ENCODE results near the gene CS.
"Not testable (repeated sequence)": the region's sequence is repeated elsewhere in the genome, so short reads cannot be mapped to it uniquely, and the experiment has no call there.

Gene CS

DNA sequence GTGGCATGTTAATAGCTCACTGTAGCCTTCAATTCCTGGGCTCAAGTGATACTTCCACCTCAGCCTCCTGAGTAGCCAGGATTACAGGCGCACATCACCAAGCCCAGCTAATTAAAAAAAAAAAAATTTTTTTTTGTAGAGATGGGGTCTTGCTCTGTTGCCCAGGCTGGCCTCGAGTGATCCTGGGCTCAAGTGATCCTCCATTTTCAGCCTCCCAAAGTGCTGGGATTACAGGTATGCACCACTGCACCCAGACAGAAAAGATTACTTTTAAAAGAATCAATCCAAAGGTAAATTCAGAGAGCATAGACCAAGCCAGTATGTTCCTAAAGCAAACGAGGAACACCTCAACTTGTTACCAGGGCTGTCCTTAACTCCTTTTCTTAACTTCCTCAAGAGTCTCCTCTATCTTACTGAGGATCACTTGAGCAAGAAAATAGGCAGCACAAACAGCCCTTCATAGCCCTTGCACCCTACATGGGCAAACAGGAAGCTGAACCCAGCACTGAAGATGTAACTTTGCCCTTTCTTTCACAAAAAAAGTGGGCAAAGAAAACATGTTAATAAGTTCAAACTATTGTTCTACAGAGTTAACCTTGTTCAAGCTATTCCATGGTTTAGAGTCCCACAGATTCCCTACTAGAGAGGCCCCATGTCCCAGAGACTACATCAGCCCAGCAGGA lies 11.3 kb downstream of the CS start:
- intact Hi-C loops (cut with DNase I) = no loop called here

GRCh38 chr12:56286044-56286830 lies 13.9 kb downstream of the CS start:
- no peak for DNase-seq
- intact Hi-C loops (cut with DNase I) = no loop called here

More for the DNA sequence above, 11.3 kb downstream of the CS start:
- DNase-seq = no peak

- DNase-seq = peak in 36 of 42 donors; percentile 5 to 74 (median 40)
- intact Hi-C loops (cut with DNase I) = not testable (repeated sequence)
These were observed 15.9 kb downstream of the CS start for GRCh38 chr12:56284263-56284662.

DNA sequence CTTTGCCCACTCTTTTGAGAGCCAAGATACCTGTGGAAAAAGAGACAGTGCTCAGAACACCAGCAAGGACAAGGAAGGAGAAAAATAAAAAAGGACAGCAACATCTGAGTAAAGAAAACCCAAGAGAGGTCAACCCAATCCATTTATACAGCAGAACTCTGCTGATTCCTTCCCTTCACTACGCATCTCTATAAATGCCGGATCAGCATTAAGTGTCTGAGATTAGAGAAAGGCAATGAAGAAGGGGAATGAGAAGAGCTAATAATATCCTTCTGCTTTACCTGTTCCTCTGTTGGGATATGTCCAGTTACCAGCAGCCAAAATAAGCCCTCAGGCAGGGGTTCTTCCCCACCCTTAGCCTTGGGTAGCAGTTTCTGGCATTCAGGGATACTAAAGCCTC lies 17.6 kb downstream of the CS start:
- no peak for DNase-seq
- intact Hi-C loops (cut with DNase I) = no loop called here

- intact Hi-C loops (cut with DNase I) = no loop called here
- DNase-seq = no peak
These were observed 18.1 kb downstream of the CS start for GRCh38 chr12:56282030-56282429.

GRCh38 chr12:56280849-56281248 lies 19.3 kb downstream of the CS start:
- DNase-seq = no peak
- intact Hi-C loops (cut with DNase I) = no loop called here

DNA sequence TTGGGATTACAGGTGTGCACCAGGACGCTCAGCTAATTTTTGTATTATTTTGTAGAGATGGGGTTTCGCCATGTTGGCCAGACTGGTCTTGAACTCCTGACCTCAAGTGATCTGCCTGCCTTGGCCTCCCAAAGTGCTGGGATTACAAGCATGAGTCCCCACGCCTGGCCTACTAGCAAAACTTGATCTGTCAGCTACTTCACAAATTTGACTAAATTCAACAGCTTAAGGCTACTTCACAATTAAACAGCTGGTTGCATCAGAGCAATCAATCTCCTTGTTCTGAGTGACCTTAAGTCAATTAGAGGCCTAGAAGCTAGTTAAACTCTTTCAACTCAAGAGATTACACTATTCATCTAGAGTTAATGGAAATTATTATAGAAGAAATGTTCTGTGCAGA lies 21.2 kb downstream of the CS start:
- intact Hi-C loops (cut with DNase I) = no loop called here
- no peak for DNase-seq

- no peak for DNase-seq
- intact Hi-C loops (cut with DNase I) = no loop called here
These were observed 25.8 kb downstream of the CS start for GRCh38 chr12:56274299-56274698.

DNA sequence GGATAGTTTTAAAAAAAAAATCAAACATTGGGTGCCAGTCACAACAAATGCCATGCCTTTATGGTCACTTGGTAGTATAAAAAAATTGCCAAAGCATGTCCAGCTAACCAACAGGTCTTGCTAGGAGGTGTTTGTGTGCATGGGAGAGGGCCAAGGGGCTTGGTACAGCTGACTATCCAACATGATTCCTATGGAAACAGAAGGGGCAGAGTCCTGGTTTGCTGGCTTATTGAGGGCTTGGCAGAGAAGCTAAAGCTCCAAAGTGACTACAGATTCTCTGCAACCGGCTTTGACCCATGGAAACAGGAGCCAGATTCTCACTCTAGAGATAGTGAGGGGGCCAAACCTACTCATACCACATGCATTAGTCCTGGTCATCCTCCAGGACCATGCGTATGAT lies 27.7 kb downstream of the CS start:
- DNase-seq; intact Hi-C loops (cut with DNase I): not testable (repeated sequence)

- peak in 1 of 42 donors; percentile 5 for DNase-seq
- intact Hi-C loops (cut with DNase I) = no loop called here
These were observed 29.1 kb downstream of the CS start for GRCh38 chr12:56271031-56271430.

GRCh38 chr12:56267443-56268071 lies 32.6 kb downstream of the CS start:
- intact Hi-C loops (cut with DNase I) = loop anchor here (10.0 kb wide), 1 partner anchor 73 kb away; no protein-coding TSS in a partner anchor
- DNase-seq = peak in 6 of 42 donors; percentile 9 to 55 (median 26)

- intact Hi-C loops (cut with DNase I) = loop anchor here (10.0 kb wide), 1 partner anchor 72 kb away; no protein-coding TSS in a partner anchor
- DNase-seq = peak; percentile 81 to 96 (median 90)
These were observed 33.3 kb downstream of the CS start, which contains the start of gene COQ10A for GRCh38 chr12:56266693-56267442. Gene COQ10A (plus strand): TSS chr12:56266942. CDS start chr12:56267119, 177 bp downstream.

DNA sequence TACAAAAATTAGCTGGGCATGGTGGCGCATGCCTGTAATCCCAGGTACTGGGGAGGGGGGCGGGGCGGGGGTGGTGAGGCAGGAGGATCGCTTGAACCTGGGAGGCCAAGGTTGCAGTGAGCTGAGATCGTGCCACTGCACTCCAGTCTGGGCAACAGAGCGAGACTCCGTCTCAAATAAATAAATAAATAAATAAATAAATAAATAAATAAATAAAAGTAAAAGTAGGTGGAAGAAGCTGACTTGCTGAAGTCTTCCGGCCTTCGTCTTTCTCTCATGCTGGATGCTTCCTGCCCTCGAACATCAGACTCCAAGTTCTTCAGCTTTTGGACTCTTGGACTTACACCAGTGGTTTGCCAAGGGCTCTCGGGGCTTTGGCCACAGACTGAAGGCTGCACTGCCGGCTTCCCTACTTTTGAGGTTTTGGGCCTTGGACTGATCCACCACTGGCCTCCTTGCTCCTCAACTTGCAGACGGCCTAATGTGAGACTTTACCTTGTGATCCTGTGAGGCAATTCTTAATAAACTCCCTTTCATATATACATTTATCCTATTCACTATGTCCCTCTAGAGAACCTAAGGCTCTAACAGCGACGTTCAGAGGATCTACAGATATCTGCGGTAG lies 34.0 kb downstream of the CS start:
- intact Hi-C loops (cut with DNase I) = loop anchor here (10.0 kb wide), 1 partner anchor 71 kb away; no protein-coding TSS in a partner anchor
- peak in 1 of 42 donors; percentile 17 for DNase-seq

DNA sequence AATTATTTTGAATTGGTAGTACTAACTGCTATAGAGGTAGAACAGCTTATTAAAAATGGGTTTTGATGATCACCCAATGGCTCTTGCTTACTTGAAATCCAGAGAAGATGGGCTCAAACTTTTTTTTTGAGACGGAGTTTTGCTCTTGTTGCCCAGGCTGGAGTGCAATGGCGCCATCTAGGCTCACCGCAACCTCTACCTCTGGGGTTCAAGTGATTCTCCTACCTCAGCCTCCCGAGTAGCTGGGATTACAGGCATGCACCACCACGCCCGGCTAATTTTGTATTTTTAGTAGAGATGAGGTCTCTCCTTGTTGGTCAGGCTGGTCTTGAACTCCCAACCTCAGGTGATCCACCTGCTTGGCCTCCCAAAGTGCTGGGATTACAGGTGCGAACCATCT lies 37.2 kb downstream of the CS start:
- intact Hi-C loops (cut with DNase I) = loop anchor here (10.0 kb wide), 1 partner anchor 68 kb away; no protein-coding TSS in a partner anchor
- DNase-seq = not testable (repeated sequence)

GRCh38 chr12:56261503-56262232 lies 38.5 kb downstream of the CS start:
- no peak for DNase-seq
- intact Hi-C loops (cut with DNase I) = loop anchor here (10.0 kb wide), 1 partner anchor 67 kb away; no protein-coding TSS in a partner anchor

GRCh38 chr12:56260921-56261320 lies 39.2 kb downstream of the CS start:
- intact Hi-C loops (cut with DNase I) = loop anchor here (10.0 kb wide), 1 partner anchor 66 kb away; no protein-coding TSS in a partner anchor
- no peak for DNase-seq

- intact Hi-C loops (cut with DNase I) = loop anchor here (10.0 kb wide), 1 partner anchor 66 kb away; no protein-coding TSS in a partner anchor
- no peak for DNase-seq
These were observed 39.8 kb downstream of the CS start for GRCh38 chr12:56260380-56260779.

DNA sequence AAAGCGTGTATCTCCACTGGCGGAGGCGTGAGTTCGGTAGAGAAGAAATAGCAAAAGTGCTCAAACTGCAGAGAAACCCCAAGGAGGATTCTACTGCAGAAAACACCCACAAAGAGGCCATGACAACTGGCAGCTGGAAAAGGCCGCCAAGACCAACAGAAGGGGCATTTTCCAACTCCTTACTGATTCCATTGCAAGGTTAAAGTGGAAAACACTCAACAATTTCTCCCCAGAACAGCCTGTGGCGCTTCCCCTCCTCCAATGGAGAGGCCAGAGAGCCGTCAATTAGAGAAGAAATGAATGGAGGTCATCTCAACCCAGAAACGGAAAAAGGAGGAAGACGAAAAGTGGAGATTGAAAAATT lies 41.3 kb downstream of the CS start:
- intact Hi-C loops (cut with DNase I) = loop anchor here (5.0 kb wide), 2 partner anchors 37 to 38 kb away; partner anchors contain the start of genes NABP2 and RNF41
- no peak for DNase-seq

Measured in head of caudate nucleus (tissue), 42 donors.